ENCODE measurements around the gene TENT4A. TPM values are rescaled to one million over a fixed set of nuclear protein-coding genes. Genes with fewer than 3 reads are reported as not detected.

Gene TENT4A
- total and polyA plus RNA-seq, 11 donors: 4.3 to 20.3 (median 11.2) TPM

- TF ChIP-seq CTCF (IDR thresholded peaks at IDR 0.05): no peak
- no peak for TF ChIP-seq POLR2A (IDR thresholded peaks at IDR 0.05)
- Histone ChIP-seq H3K4me3 (no peak overlapping the region), H3K27ac (no peak overlapping the region), H3K27me3 (no peaks in the 10 kb centered on the region), H3K4me1 (peaks cover 0 to 31% (median 9%) of the 10 kb centered on the region in 12 donors), H3K36me3 (no peaks in the 10 kb centered on the region), H3K9me3 (no peaks in the 10 kb centered on the region)
- no peak for DNase-seq
- 87 to 95% (median 93%) methylated on average over 11 of the region's 11 CpGs for WGBS, 4 donors
- no peak for ATAC-seq
- intact Hi-C loops (cut with DNase I): loop anchor here in 9 of 10 donors (2.0 to 10.0 kb wide), 13 partner anchors 625 to 1087 kb away; partner anchors contain the start of genes CFAP90 (in 3 of the 9) and ADCY2 (in 1 of the 9)
These were observed 54.3 kb downstream of the TENT4A start for GRCh38 chr5:6767481-6768063.

GRCh38 chr5:6768590-6769230 lies 55.5 kb downstream of the TENT4A start:
- TF ChIP-seq POLR2A (IDR thresholded peaks at IDR 0.05) (no peak), CTCF (IDR thresholded peaks at IDR 0.05) (peak in 1 of 12 donors; percentile 12)
- Histone ChIP-seq H3K27ac (no peak overlapping the region), H3K9me3 (no peaks in the 10 kb centered on the region), H3K36me3 (no peaks in the 10 kb centered on the region), H3K27me3 (peaks cover 0 to 9% (median 0%) of the 10 kb centered on the region in 9 donors), H3K4me3 (no peak overlapping the region), H3K4me1 (peaks cover 0 to 31% (median 9%) of the 10 kb centered on the region in 12 donors)
- intact Hi-C loops (cut with DNase I): loop anchor here in 9 of 10 donors (5.0 to 10.0 kb wide), 11 partner anchors 624 to 1086 kb away; partner anchors contain the start of genes CFAP90 (in 3 of the 9) and ADCY2 (in 1 of the 9)
- ATAC-seq (peak in 1 of 4 donors; percentile 4), DNase-seq (no peak)
- WGBS, 4 donors: 76 to 81% (median 80%) methylated on average over 11 to 12 of the region's 12 CpGs

- no peak overlapping the region for H3K4me3 ChIP-seq
- ATAC-seq: no peak
- intact Hi-C loops (cut with DNase I): no loop called here
These were observed 57.8 kb downstream of the TENT4A start for GRCh38 chr5:6770826-6771607.

More at GRCh38 chr5:6770826-6771607, 57.8 kb downstream of the TENT4A start:
- 86 to 90% (median 86%) methylated on average over 10 to 11 of the region's 11 CpGs for WGBS, 4 donors
- H3K9me3 ChIP-seq: no peaks in the 10 kb centered on the region
- no peaks in the 10 kb centered on the region for H3K36me3 ChIP-seq
- no peak for TF ChIP-seq POLR2A (IDR thresholded peaks at IDR 0.05)
- TF ChIP-seq CTCF (IDR thresholded peaks at IDR 0.05): no peak
- H3K27me3 ChIP-seq: peaks cover 0 to 9% (median 0%) of the 10 kb centered on the region in 9 donors
- DNase-seq: no peak
- peaks cover 0 to 25% (median 6%) of the 10 kb centered on the region in 12 donors for H3K4me1 ChIP-seq
- H3K27ac ChIP-seq: no peak overlapping the region
